HG03039 (cell line): ENCODE data around the gene ANXA8L1.
"Not testable (repeated sequence)": the region's sequence is repeated elsewhere in the genome, so short reads cannot be mapped to it uniquely, and the experiment has no call there.

Experiments used
- ATAC-seq: cut with Tn5 transposase; IDR thresholded peaks from one replicate; pipeline ENCODE4 v1.9.1; 2021; ENCODE audit warnings: mild to moderate bottlenecking, moderate library complexity; ENCODE audit not compliant: unreplicated experiment

Gene ANXA8L1

DNA sequence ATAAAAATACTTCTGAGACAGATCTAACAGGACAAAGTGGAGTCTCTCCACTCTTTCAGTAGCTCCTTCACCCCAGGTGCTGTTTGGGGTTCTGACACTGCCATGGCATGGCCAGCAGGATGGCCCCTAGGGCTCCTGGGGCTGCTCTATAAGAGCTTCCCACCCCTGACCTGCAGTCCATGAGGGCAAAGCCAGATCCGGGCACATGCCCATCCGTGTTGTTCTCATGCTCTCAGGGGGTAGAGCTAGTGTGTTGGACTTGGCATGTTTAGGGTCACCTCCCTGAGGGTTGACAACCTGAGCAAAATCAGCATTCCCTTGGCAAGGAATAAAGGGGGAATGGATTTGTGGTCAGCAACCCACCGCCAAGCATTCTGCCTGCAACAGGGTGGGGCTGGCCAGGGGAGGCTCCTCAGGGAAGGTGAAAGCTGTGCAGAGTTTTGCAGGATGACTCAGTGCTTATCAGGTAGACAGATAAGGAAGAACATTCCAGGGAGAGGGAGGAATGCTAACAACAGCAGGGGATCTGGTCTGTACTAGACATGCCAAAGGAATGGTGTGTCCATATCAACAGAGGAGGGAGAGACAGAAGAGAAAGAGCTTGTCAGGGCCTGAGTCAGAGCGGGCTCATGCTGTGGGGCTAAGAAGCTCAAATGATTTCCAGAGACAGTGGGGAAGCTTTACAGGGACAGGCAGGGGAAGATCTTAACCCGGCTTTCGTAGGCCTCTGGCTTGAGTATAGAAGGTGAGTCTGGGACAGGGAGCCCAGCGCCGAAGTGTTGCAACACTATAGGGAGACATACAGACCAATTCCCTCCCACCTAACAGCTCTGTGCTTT lies 21.1 kb downstream of the ANXA8L1 start:
- ATAC-seq, result not testable (repeated sequence)

GRCh38 chr10:46397767-46398166 lies 22.2 kb downstream of the ANXA8L1 start:
- ATAC-seq, result not testable (repeated sequence)

GRCh38 chr10:46398212-46398886 lies 22.8 kb downstream of the ANXA8L1 start:
- ATAC-seq, result not testable (repeated sequence)

DNA sequence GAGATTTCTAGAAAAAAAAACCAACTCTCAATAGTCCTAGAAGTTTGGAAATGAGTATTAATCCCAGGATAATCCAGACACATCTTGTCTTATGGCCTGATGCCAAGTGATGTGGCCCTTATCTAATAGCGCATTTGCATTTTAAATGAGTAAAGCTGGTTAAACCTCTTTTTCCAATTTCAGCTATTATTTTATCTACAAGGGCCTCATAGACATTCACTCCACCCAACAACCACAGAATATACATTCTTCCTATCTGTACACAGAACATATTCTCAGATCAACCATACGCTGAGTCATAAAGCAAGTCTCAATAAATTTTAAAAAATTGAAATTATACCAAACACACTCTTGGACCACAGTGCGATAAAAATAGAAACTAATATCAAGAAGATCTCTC lies 34.0 kb downstream of the ANXA8L1 start:
- not testable (repeated sequence) for ATAC-seq

- not testable (repeated sequence) for ATAC-seq
Measured at GRCh38 chr10:46411123-46411522, 35.5 kb downstream of the ANXA8L1 start.

DNA sequence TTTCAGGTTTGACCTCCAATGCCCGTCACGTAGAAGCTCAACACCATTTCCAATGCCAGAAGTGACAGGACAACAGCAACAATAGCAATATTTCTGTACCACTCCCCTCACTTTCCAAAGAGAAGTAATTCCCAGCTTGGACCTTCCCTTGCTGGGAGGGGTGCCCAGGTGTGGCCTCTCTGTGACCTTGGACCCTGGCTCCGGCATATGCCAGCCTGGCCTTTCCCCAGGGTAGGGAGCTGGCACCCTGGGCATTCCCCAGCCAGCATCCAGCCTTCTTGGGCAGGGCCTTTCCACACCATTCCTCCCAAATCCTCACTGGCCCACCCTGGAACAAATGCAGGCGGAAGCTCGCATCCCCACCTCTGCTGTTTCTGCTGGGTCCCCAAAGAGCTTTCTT lies 37.1 kb downstream of the ANXA8L1 start:
- ATAC-seq, result not testable (repeated sequence)

DNA sequence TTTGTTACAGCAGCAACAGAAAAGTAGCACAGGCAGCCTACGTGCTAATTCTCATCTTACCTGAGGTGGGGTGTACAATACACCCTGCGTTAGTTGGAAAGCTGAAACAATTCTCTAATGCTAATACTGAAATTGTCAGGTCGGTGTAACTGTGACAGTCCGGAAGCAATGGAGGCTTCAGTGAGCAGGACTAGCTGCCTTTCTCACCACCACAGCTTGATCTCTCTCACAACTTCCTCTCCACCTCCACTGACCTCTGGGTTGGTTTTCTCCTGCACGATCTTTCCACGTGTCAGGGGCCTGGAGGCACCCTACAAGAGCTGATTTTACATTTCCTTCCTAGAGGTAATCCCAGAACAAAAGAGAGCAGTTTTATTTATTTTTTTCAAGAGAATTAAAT lies 39.7 kb downstream of the ANXA8L1 start:
- ATAC-seq, result not testable (repeated sequence)

DNA sequence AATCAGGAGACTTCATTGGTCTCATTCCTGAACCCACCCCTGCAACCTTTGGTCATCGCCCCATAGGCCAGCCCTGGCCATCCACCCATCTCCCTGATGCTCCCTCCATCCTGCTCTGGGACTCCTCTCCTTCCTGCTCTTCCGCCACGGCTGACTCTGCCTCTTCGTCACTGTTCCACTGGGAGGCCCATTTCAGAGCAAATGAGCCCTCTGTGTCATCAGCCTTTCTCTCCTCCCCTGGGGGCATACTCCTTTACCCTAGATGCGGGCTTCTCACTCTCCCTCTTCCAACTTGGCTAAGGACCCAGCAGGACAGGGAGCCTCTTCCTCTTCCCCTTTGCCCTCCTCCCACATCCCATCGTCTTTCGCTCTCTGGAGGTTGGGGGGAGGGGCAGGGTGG lies 42.7 kb downstream of the ANXA8L1 start:
- ATAC-seq, result not testable (repeated sequence)

DNA sequence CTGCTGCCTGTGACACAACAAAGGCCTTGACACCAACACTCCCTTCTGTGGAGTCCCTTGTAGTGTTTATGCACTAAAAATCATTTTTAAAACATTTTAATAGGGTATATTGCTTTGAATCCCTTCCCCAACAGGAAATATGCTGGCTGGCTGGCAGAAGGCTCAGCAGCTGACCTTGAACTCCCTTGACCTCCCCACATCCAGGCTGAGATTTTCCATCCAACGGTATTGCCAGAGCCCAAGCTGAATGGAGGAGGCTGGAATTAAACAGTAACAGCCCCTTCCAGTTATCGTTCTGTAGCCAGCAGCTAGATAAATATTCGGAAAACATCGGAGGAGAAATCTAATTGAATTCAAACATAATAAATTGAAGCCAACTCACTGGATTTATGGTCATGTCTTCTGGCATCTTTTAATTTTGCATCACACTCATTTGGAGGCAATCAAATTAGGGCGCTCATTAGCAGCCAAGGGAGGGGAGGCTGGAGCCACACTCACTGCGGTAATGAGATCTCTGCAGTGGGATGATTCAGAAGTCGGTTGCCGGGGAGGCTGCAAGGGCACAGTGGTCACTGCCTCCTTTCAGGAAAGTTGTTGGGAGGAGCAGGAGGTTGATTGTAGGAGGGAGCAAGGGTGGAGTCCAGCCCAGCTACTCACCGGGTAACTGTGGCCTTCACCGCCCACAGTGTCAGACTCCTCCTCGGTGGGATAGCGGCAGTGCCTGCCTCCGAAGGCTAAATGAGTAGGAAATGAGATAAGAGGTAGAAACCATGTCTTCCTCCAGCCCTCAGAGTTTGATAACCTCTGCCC lies 44.2 kb downstream of the ANXA8L1 start:
- ATAC-seq, result not testable (repeated sequence)

GRCh38 chr10:46423550-46423949 lies 48.0 kb downstream of the ANXA8L1 start:
- not testable (repeated sequence) for ATAC-seq

- not testable (repeated sequence) for ATAC-seq
Measured at GRCh38 chr10:46440942-46441341, 65.4 kb downstream of the ANXA8L1 start.
